DOHH2 (cell line): ENCODE data around the gene FAM131C.

Source experiments
- H3F3A ChIP-seq: fragments of 200-600 bp; sonication (generic), shearing (Covaris generic); 2 replicates; pipeline ENCODE4 v1.6.0; 2016; ENCODE audit warnings: antibody characterized with exemption, mild to moderate bottlenecking; ENCODE audit not compliant: control insufficient read depth, insufficient read depth
- H3K27ac ChIP-seq: fragments of 200-600 bp; sonication (generic); 2 replicates; pipeline ENCODE4 v1.5.1; 2014; ENCODE audit warnings: low read depth, mild to moderate bottlenecking, low read length, moderate library complexity
- H3K27me3 ChIP-seq: fragments of 200-600 bp; sonication (generic); 2 replicates; pipeline ENCODE4 v1.6.1; 2014; ENCODE audit warnings: mild to moderate bottlenecking, low read length, mixed read lengths; ENCODE audit not compliant: control insufficient read depth
- H3K36me3 ChIP-seq: fragments of 200-600 bp; sonication (generic); 2 replicates; pipeline ENCODE4 v1.6.1; 2014; ENCODE audit warnings: mild to moderate bottlenecking, low read length, moderate library complexity, mixed read lengths; ENCODE audit not compliant: control insufficient read depth
- H3K4me1 ChIP-seq: fragments of 200-600 bp; sonication (generic); 2 replicates; pipeline ENCODE4 v1.6.1; 2014; ENCODE audit warnings: mild to moderate bottlenecking, low read length, mixed read lengths; ENCODE audit not compliant: control insufficient read depth
- H3K4me2 ChIP-seq: fragments of 200-600 bp; sonication (generic); 2 replicates; pipeline ENCODE4 v1.6.0; 2014; ENCODE audit warnings: mild to moderate bottlenecking, low read length, moderate library complexity
- H3K4me3 ChIP-seq: fragments of 200-600 bp; sonication (generic); 2 replicates; pipeline ENCODE4 v1.5.1; 2014; ENCODE audit warnings: mild to moderate bottlenecking, low read length, mixed read lengths
- H3K79me2 ChIP-seq: fragments of 200-600 bp; sonication (generic); 2 replicates; pipeline ENCODE4 v1.6.1; 2014; ENCODE audit warnings: mild to moderate bottlenecking, low read length, mixed read lengths; ENCODE audit not compliant: control insufficient read depth
- H3K9me2 ChIP-seq: fragments of 200-600 bp; sonication (generic); replicated peaks from 2 replicates; pipeline ENCODE4 v1.6.1; 2014; ENCODE audit warnings: mild to moderate bottlenecking, low read length, mixed read lengths; ENCODE audit not compliant: control insufficient read depth
- H3K9me3 ChIP-seq: fragments of 200-600 bp; sonication (generic); 2 replicates; pipeline ENCODE4 v1.6.1; 2014; ENCODE audit warnings: antibody characterized with exemption, low read length, mixed read lengths; ENCODE audit not compliant: control insufficient read depth, insufficient read depth
- H4K20me1 ChIP-seq: fragments of 200-600 bp; sonication (generic); 2 replicates; pipeline ENCODE4 v1.6.0; 2014; ENCODE audit warnings: low read depth, mild to moderate bottlenecking, antibody characterized with exemption, low read length, moderate library complexity; ENCODE audit not compliant: control insufficient read depth, insufficient read depth
- CTCF ChIP-seq: fragments of 200-600 bp; sonication (generic); IDR thresholded peaks from one replicate; pipeline ENCODE4 v1.5.1; 2014; ENCODE audit warnings: antibody characterized with exemption, mild to moderate bottlenecking, low read depth, low read length; ENCODE audit not compliant: poor library complexity, severe bottlenecking
- EZH2phosphoT487 ChIP-seq: fragments of 200-600 bp; sonication (generic); IDR thresholded peaks from 2 replicates; pipeline ENCODE4 v1.6.1; 2017; ENCODE audit warnings: borderline replicate concordance, mild to moderate bottlenecking, antibody characterized with exemption, low read length, moderate library complexity, mixed read lengths

FAM131C gene

GRCh38 chr1:16081636-16082035 is 8.2 kb upstream of the FAM131C start:
- TF ChIP-seq CTCF: no peak
- TF ChIP-seq EZH2phosphoT487: no peak
- Histone ChIP-seq H3K4me3 (no peak overlapping the region), H3K27ac (no peak overlapping the region), H3F3A (no peaks in the 10 kb centered on the region), H3K36me3 (no peaks in the 10 kb centered on the region), H3K4me2 (no peak overlapping the region), H3K79me2 (no peaks in the 10 kb centered on the region), H3K9me2 (no peaks in the 10 kb centered on the region), H4K20me1 (no peaks in the 10 kb centered on the region), H3K9me3 (no peaks in the 10 kb centered on the region), H3K27me3 (no peaks in the 10 kb centered on the region), H3K4me1 (peaks cover 6% of the 10 kb centered on the region)

- H4K20me1 ChIP-seq: no peaks in the 10 kb centered on the region
- H3K4me3 ChIP-seq: no peak overlapping the region
- H3K27ac ChIP-seq: no peak overlapping the region
- no peaks in the 10 kb centered on the region for H3K36me3 ChIP-seq
- peaks cover 6% of the 10 kb centered on the region for H3K4me1 ChIP-seq
- H3K9me2 ChIP-seq: no peaks in the 10 kb centered on the region
- TF ChIP-seq EZH2phosphoT487: no peak
- TF ChIP-seq CTCF: no peak
- no peak overlapping the region for H3K4me2 ChIP-seq
- H3F3A ChIP-seq: no peaks in the 10 kb centered on the region
- H3K9me3 ChIP-seq: no peaks in the 10 kb centered on the region
- H3K27me3 ChIP-seq: peaks cover 4% of the 10 kb centered on the region; the same call in 1 of the 2 replicates
- no peaks in the 10 kb centered on the region for H3K79me2 ChIP-seq
Measured at GRCh38 chr1:16080422-16081150, 7.1 kb upstream of the FAM131C start.

GRCh38 chr1:16078925-16079656 is 5.6 kb upstream of the FAM131C start:
- Histone ChIP-seq H3K4me3 (0 out of 2 replicates have a peak overlapping the region, but pooled peaks have one; percentile 20), H3F3A (no peaks in the 10 kb centered on the region), H3K27ac (no peak overlapping the region), H3K4me1 (peaks cover 6% of the 10 kb centered on the region), H3K79me2 (no peaks in the 10 kb centered on the region), H3K4me2 (peak overlapping the region; percentile 60), H3K9me3 (no peaks in the 10 kb centered on the region), H3K36me3 (no peaks in the 10 kb centered on the region), H3K9me2 (no peaks in the 10 kb centered on the region), H3K27me3 (peaks cover 11% of the 10 kb centered on the region), H4K20me1 (no peaks in the 10 kb centered on the region; the same call in 1 of the 2 replicates)
- TF ChIP-seq EZH2phosphoT487 (no peak), CTCF (peak; percentile 86)
